WI38 (cell line): ENCODE results near the gene TMEM120A.

ENCODE experiments used
- H3K4me3 ChIP-seq: 2 replicates; pipeline ENCODE4 v1.5.1; 2011; ENCODE audit warnings: low read depth, mild to moderate bottlenecking, control low read depth, low read length
- TF ChIP-seq, protein P1 (sequence below): IDR thresholded peaks from 2 replicates; pipeline ENCODE4 v1.5.1; 2012; ENCODE audit warnings: low read depth, mild to moderate bottlenecking, control low read depth, low read length

The TMEM120A gene

DNA sequence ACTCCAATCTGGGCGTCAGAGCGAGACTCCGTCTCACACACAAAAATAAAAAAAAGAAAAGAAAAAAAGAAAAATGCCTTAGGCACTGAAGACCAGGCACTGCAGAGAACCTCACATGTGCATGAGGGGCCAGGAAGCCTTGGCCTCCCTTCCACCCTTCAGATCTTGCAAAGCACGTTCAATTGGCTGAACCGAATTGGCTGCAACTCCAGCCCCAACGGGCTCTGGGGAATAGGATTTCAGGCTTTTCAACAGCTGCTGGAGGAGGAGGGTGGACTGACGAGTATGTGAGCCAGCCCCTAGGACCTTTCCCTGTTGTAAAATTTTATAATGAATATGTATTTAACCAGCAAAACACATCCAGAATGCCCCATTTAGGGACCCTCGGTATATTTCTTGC, 16.7 kb downstream of the TMEM120A start:
- TF ChIP-seq, protein P1, sequence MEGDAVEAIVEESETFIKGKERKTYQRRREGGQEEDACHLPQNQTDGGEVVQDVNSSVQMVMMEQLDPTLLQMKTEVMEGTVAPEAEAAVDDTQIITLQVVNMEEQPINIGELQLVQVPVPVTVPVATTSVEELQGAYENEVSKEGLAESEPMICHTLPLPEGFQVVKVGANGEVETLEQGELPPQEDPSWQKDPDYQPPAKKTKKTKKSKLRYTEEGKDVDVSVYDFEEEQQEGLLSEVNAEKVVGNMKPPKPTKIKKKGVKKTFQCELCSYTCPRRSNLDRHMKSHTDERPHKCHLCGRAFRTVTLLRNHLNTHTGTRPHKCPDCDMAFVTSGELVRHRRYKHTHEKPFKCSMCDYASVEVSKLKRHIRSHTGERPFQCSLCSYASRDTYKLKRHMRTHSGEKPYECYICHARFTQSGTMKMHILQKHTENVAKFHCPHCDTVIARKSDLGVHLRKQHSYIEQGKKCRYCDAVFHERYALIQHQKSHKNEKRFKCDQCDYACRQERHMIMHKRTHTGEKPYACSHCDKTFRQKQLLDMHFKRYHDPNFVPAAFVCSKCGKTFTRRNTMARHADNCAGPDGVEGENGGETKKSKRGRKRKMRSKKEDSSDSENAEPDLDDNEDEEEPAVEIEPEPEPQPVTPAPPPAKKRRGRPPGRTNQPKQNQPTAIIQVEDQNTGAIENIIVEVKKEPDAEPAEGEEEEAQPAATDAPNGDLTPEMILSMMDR, result no peak
- H3K4me3 ChIP-seq, result no peak overlapping the region

DNA sequence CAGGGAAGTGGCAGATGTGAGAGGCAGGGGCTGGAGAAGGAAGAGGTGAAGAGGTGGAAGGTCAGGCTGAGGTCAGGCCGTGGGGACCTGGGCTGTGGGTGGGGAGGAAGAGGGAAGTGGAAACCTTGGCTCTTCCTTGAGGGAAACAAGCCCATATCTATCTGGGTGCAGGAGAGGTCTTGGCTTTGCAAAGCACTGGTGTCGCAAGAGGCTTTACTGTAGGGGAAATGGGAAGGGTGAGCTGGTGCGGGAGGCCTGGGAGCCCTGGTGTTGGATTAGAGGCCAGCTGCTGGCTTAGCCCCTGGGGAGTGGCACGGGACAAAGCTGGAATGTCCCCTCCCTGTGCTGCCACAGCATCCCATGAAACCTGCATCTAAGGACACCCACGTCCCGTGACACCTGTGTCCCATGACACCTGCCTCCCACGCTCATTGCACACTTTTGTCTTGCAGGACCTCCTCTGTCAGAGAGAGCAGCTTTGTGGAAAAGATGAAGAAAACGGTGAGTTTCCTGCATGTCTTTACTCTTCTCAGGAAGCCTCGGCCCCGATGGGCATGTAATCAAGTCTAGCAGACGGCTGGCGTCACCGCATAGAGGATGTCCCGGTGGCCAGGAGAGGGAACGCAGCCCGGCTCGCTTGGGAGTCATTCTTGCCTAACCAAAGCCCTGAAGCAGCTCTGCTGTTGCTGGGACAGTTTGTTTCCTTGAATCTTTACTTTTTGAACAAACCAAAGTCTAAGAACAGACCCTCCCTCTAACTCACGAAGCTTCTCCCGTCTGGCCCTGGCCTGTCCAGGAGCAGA, 22.2 kb downstream of the TMEM120A start:
- no peak overlapping the region for H3K4me3 ChIP-seq
- TF ChIP-seq, protein P1, result no peak

DNA sequence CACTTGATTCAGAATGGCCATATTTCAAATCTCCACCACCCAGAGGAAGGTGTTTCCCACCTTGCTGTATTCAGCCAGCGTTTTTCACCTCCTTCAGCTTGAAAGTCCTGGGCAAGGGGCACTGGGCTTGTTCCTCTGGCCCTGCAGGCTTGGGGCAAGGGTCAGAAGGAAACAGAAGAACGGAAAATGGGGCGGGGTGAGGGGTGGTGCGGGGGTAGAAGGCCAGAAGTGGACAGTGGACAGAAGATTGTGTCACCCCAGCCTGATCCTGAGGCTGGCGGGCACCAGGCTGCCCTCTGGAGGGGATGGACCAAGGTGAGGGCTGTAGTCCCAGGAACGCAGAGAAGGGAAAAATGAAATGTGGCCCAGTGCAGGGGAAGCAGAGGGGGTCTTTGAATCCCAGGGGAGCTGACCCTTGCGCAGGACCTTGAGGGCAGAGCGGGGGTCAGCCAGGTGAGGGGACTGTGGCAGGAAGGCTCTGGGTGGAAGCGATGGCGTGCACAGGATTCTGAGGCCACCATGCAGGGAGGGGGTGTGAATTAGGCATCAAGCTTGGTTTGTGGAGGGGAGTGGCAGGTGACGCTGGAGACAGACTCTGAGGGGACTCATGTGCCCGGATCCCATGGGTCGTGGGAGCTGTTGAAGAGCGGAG, 23.0 kb downstream of the TMEM120A start:
- H3K4me3 ChIP-seq, result no peak overlapping the region
- TF ChIP-seq, protein P1, result no peak

DNA sequence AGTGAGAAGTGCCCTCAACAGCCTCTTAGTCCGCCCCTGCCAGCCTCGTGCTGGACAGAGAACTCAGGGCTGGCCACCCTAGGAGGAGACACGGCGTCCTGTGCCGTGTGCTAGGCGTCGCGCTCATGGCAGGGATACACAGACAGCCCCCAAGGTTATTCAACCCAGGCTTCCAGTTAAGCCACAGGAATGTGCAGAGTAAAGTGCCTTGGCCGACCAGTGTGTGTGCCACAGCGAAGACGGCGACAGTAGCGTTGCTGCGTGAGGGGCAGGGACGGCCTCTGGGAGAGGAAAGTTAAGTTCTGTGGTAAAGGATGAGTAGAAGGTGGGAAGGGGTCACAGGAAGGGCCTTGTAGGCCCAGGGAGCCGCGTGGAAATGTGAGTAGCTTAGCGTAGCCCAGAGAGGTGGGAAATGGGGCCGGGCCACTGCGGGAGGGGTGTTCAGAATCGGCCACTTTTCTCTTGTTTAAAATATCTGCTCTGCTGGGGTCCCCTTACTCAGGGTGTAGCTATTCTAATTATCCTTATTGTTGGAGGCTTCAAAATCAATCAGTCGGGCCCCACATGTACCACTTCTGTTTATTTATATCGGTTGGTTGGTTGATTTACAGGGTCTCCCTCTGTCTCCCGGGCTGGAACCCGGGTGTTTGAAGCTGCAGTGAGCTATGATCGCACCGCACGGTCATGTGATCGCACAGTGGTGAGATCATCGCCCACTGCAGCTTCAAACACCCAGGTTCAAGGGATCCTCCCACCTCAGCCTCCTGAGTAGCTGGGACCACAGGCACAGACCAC, 24.5 kb downstream of the TMEM120A start:
- TF ChIP-seq, protein P1, result no peak

DNA sequence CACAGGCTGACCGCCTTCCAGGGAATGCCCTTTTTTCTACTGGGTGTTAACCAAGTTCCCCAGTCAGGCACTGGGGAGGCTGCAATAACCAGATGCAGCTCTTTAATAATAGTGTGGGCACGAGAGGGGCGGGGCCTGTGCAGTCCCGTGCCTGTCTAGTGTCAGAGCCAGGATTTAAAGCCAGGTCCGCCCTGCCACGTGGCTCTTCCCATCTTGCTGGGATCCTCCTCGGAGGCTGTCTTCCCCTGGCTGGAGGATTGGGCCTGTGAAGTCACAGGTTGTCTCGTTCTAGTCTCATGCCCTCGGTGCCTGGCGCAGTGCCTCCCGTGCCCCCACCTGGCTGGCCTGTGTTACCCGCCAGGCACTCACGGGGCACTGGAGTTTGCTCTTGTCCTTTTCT, 25.2 kb downstream of the TMEM120A start:
- TF ChIP-seq, protein P1, result no peak
- H3K4me3 ChIP-seq, result no peak overlapping the region

More for the DNA sequence above, 24.5 kb downstream of the TMEM120A start:
- H3K4me3 ChIP-seq, result no peak overlapping the region

DNA sequence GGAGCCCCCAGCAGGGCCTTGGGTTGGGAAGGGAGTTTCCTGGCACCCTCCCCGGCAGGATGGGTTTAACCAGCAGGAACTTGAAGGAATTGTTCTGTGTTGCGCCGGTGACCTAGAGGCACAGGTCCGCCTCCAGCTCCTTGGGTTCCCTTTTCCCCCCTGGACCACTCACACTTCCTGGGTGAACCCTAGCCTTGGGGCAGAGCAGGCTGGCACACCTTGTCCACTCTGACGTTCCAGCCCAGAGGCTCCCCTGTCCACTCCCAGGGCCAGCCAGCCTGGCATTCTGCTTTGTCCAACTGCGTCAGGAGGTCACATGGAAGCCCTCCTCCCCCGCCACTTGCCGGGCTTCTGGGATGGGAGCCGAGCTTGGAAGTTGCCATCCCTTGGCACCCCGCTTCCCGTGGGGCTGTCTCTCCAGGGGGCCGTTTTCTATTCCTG, 25.8 kb downstream of the TMEM120A start:
- H3K4me3 ChIP-seq, result no peak overlapping the region
- TF ChIP-seq, protein P1, result no peak
